GM21390 (cell line): ENCODE data around the gene TIFAB.

Experiments
- ATAC-seq: cut with Tn5 transposase; IDR thresholded peaks from one replicate; pipeline ENCODE4 v1.9.1; 2021; ENCODE audit not compliant: unreplicated experiment

TIFAB gene

GRCh38 chr5:135428586-135428985, 23.6 kb downstream of the TIFAB start:
- no peak for ATAC-seq

GRCh38 chr5:135426102-135427082, 25.8 kb downstream of the TIFAB start:
- peak; percentile 84 for ATAC-seq

- no peak for ATAC-seq
These were observed 26.5 kb downstream of the TIFAB start for GRCh38 chr5:135425641-135426040.

GRCh38 chr5:135423846-135424168, 28.3 kb downstream of the TIFAB start:
- no peak for ATAC-seq

GRCh38 chr5:135423146-135423845, 28.9 kb downstream of the TIFAB start:
- ATAC-seq = no peak

GRCh38 chr5:135422419-135422818, 29.7 kb downstream of the TIFAB start:
- ATAC-seq = no peak

GRCh38 chr5:135417083-135417482, 35.1 kb downstream of the TIFAB start:
- no peak for ATAC-seq

GRCh38 chr5:135405082-135405481, 47.1 kb downstream of the TIFAB start:
- ATAC-seq = no peak

- ATAC-seq = no peak
These were observed 50.1 kb downstream of the TIFAB start for GRCh38 chr5:135402031-135402430.

- ATAC-seq = no peak
These were observed 51.3 kb downstream of the TIFAB start for GRCh38 chr5:135400866-135401265.

GRCh38 chr5:135399794-135400542, 52.2 kb downstream of the TIFAB start:
- no peak for ATAC-seq

- ATAC-seq = peak; percentile 80
These were observed 53.0 kb downstream of the TIFAB start, which contains the start of gene MACROH2A1 for GRCh38 chr5:135398855-135399793. Gene MACROH2A1, minus strand, starts transcription at chr5:135399231. Its CDS starts 10,138 bp downstream, at chr5:135389093.

GRCh38 chr5:135398160-135398854, 53.8 kb downstream of the TIFAB start:
- ATAC-seq = peak; percentile 28
